Kidney tubule cell (primary cell): ENCODE measurements around the gene SLC38A3.

Source experiments
- DNase-seq: peaks from one replicate; pipeline ENCODE4 v3.0.0-alpha.2; 2018; ENCODE audit warnings: low spot score

The SLC38A3 gene

GRCh38 chr3:50267280-50267913 lies 62.3 kb downstream of the SLC38A3 start:
- no peak for DNase-seq

- DNase-seq: no peak
Measured at GRCh38 chr3:50268276-50268675, 63.2 kb downstream of the SLC38A3 start.

GRCh38 chr3:50268703-50269451 lies 63.8 kb downstream of the SLC38A3 start, which contains the start of gene SEMA3B:
SEMA3B (plus strand) TSS chr3:50269147; CDS start chr3:50269241, 94 bp downstream.
- peak; percentile 84 for DNase-seq

- no peak for DNase-seq
Measured at GRCh38 chr3:50269460-50269859, 64.4 kb downstream of the SLC38A3 start.

- DNase-seq: peak; percentile 75
Measured at GRCh38 chr3:50269977-50270413, 64.9 kb downstream of the SLC38A3 start.

GRCh38 chr3:50270422-50271224 lies 65.6 kb downstream of the SLC38A3 start:
- DNase-seq: no peak
